SK-N-SH (cell line): ENCODE measurements around the gene DIS3L2. TPM values are rescaled to one million over a fixed set of nuclear protein-coding genes. Genes with fewer than 3 reads are reported as not detected.

Experiments
- CTCF ChIA-PET: fragments of 300-600, 350-600 bp; formaldehyde crosslinking; extraction: SDS; loops from one replicate; lab custom pipeline; 2021; lab: Yijun Ruan, JAX
- POLR2A ChIA-PET: fragments of 350-600 bp; sonication (Branson Sonifier 250); formaldehyde crosslinking; extraction: SDS; loops from one replicate; lab custom pipeline; 2020; ENCODE audit warnings: antibody characterized with exemption, inconsistent platforms; lab: Yijun Ruan, JAX
- DNase-seq: peaks from one replicate; pipeline ENCODE4 v3.0.0; 2012
- H2AFZ ChIP-seq: fragments of 200-600 bp; sonication (generic); 2 replicates; pipeline ENCODE4 v1.8.1; 2016; ENCODE audit warnings: antibody characterized with exemption, mild to moderate bottlenecking, low read depth
- H3F3A ChIP-seq: fragments of 200-600 bp; sonication (generic); replicated peaks from 2 replicates; pipeline ENCODE3; 2016; ENCODE audit warnings: antibody characterized with exemption, mild to moderate bottlenecking; ENCODE audit not compliant: insufficient read depth
- H3K27ac ChIP-seq, 2 experiments: fragments of 200-500 bp in 1 of 2; fragments of 200-600 bp in 1 of 2; sonication (Bioruptor generic) in 1 of 2; sonication (generic), shearing (Covaris generic) in 1 of 2; 2 replicates each; pipeline versions ENCODE4 v1.5.1 to v1.6.1; 2014 to 2016; ENCODE audit warnings: low read depth in 2 of 2, inconsistent platforms in 1 of 2, low read length in 1 of 2, mild to moderate bottlenecking in 1 of 2, mixed read lengths in 1 of 2
- H3K27me3 ChIP-seq: fragments of 200-600 bp; sonication (generic), shearing (Covaris generic); 2 replicates; pipeline ENCODE4 v1.6.1; 2016; ENCODE audit warnings: mixed run types; ENCODE audit not compliant: insufficient read depth
- H3K36me3 ChIP-seq, 2 experiments: fragments of 200-500 bp in 1 of 2; fragments of 200-600 bp in 1 of 2; sonication (Bioruptor generic) in 1 of 2; sonication (generic) in 1 of 2; replicated peaks in 1 of 2; 2 replicates each; pipeline versions ENCODE3 to v1.5.1; 2014 to 2016; ENCODE audit warnings: low read length in 1 of 2, mild to moderate bottlenecking in 1 of 2; ENCODE audit not compliant: insufficient read depth in 2 of 2, control insufficient read depth in 1 of 2
- H3K4me1 ChIP-seq, 2 experiments: fragments of 200-500 bp in 1 of 2; fragments of 200-600 bp in 1 of 2; sonication (Bioruptor generic) in 1 of 2; sonication (generic), shearing (Covaris generic) in 1 of 2; 2 replicates each; pipeline versions ENCODE4 v1.5.1 to v1.6.1; 2014 to 2016; ENCODE audit warnings: low read depth in 1 of 2, low read length in 1 of 2, mixed run types in 1 of 2; ENCODE audit not compliant: insufficient read depth in 2 of 2, control insufficient read depth in 1 of 2
- H3K4me2 ChIP-seq: fragments of 200-600 bp; sonication (generic), shearing (Covaris generic); 2 replicates; pipeline ENCODE4 v1.6.1; 2017; ENCODE audit warnings: mixed run types
- H3K4me3 ChIP-seq, 2 experiments: fragments of 200-500 bp in 1 of 2; fragments of 200-600 bp in 1 of 2; sonication (Bioruptor generic) in 1 of 2; sonication (generic), shearing (Covaris generic) in 1 of 2; 2 replicates each; pipeline versions ENCODE4 v1.5.1 to v1.8.1; 2014 to 2016; ENCODE audit warnings: low read depth in 2 of 2, inconsistent platforms in 1 of 2, low read length in 1 of 2, mild to moderate bottlenecking in 1 of 2, mixed read lengths in 1 of 2, moderate library complexity in 1 of 2
- H3K79me2 ChIP-seq: fragments of 200-600 bp; sonication (generic); 2 replicates; pipeline ENCODE4 v1.8.1; 2017; ENCODE audit warnings: mild to moderate bottlenecking; ENCODE audit not compliant: insufficient read depth
- H3K9ac ChIP-seq: fragments of 200-600 bp; sonication (generic); 2 replicates; pipeline ENCODE4 v1.6.1; 2017; ENCODE audit warnings: mixed run types
- H3K9me2 ChIP-seq: fragments of 200-600 bp; sonication (generic); 2 replicates; pipeline ENCODE4 v1.6.1; 2017; ENCODE audit warnings: mixed run types
- H3K9me3 ChIP-seq: fragments of 200-600 bp; sonication (generic); 2 replicates; pipeline ENCODE4 v1.6.1; 2017; ENCODE audit warnings: mixed run types, mild to moderate bottlenecking, moderate library complexity
- H4K20me1 ChIP-seq: fragments of 200-600 bp; sonication (generic); 2 replicates; pipeline ENCODE4 v1.6.1; 2017; ENCODE audit warnings: mild to moderate bottlenecking, mixed run types; ENCODE audit not compliant: insufficient read depth
- ELF1 ChIP-seq: IDR thresholded peaks from 2 replicates; pipeline ENCODE4 v1.4.0; 2012
- FOXM1 ChIP-seq: IDR thresholded peaks from 2 replicates; pipeline ENCODE4 v1.4.0; 2012; ENCODE audit warnings: low read depth, mild to moderate bottlenecking
- GABPA ChIP-seq: IDR thresholded peaks from 2 replicates; pipeline ENCODE4 v1.4.0; 2012; ENCODE audit warnings: low read depth, mild to moderate bottlenecking
- GATA2 ChIP-seq: sonication (generic); formaldehyde crosslinking; IDR thresholded peaks from 2 replicates; pipeline ENCODE4 v1.5.0; 2020; ENCODE audit warnings: mild to moderate bottlenecking, missing genetic modification reagents
- JUND ChIP-seq: IDR thresholded peaks from 2 replicates; pipeline ENCODE4 v1.4.0; 2012
- MEF2A ChIP-seq: IDR thresholded peaks from 2 replicates; pipeline ENCODE4 v1.4.0; 2012; ENCODE audit warnings: low read depth, borderline replicate concordance
- MXI1 ChIP-seq: IDR thresholded peaks from 2 replicates; pipeline ENCODE4 v1.6.1; 2012; ENCODE audit warnings: mild to moderate bottlenecking, low read depth, low read length, improper control_type of control experiment
- NFIC ChIP-seq: IDR thresholded peaks from 2 replicates; pipeline ENCODE4 v1.4.0; 2012; ENCODE audit warnings: borderline replicate concordance
- NRF1 ChIP-seq: IDR thresholded peaks from 2 replicates; pipeline ENCODE4 v1.6.1; 2012; ENCODE audit warnings: low read depth, mild to moderate bottlenecking, low read length
- POLR2AphosphoS5 ChIP-seq: IDR thresholded peaks from 2 replicates; pipeline ENCODE4 v1.6.1; 2012; ENCODE audit warnings: low read depth, low read length
- RAD21 ChIP-seq: IDR thresholded peaks from 2 replicates; pipeline ENCODE4 v1.6.1; 2012; ENCODE audit warnings: mild to moderate bottlenecking, low read length
- RFX5 ChIP-seq: IDR thresholded peaks from 2 replicates; pipeline ENCODE4 v1.6.1; 2012; ENCODE audit warnings: mild to moderate bottlenecking, improper control_type of control experiment, low read length
- SIN3A ChIP-seq: IDR thresholded peaks from 2 replicates; pipeline ENCODE4 v1.6.1; 2012; ENCODE audit warnings: low read depth, mild to moderate bottlenecking, low read length, moderate library complexity, borderline replicate concordance
- TCF12 ChIP-seq: IDR thresholded peaks from 2 replicates; pipeline ENCODE4 v1.4.0; 2012
- TEAD4 ChIP-seq: IDR thresholded peaks from 2 replicates; pipeline ENCODE4 v1.4.0; 2012; ENCODE audit warnings: mild to moderate bottlenecking, borderline replicate concordance; ENCODE audit not compliant: insufficient read depth
- YY1 ChIP-seq: IDR thresholded peaks from 2 replicates; pipeline ENCODE4 v1.4.0; 2012; ENCODE audit warnings: low read depth, mild to moderate bottlenecking
- WGBS: methylation state at CpG from one replicate; pipeline ENCODE4 v1.1.6; 2017; ENCODE audit warnings: low lambda C conversion rate; 5-methylcytosine and 5-hydroxymethylcytosine counted together
- polyA plus RNA-seq, 3 experiments: library from polyadenylated mRNA; depleted of rRNA; stranded (reverse); fragments of >200 nt; gene quantifications; 2 replicates each; pipeline ENCODE4 v1.2.3, GENCODE V29; 2012
- TF ChIP-seq, protein P1 (sequence below): fragments of 150-350 bp; IDR thresholded peaks from 2 replicates; pipeline ENCODE4 v1.6.1; 2017; ENCODE audit warnings: antibody characterized with exemption, low read length, low read depth, borderline replicate concordance
- TF ChIP-seq, protein P2 (sequence below): IDR thresholded peaks from 2 replicates; pipeline ENCODE4 v1.4.0; 2012; ENCODE audit warnings: low read depth
- TF ChIP-seq, protein P3 (sequence below): IDR thresholded peaks from 2 replicates; pipeline ENCODE4 v1.6.1; 2012; ENCODE audit warnings: mild to moderate bottlenecking, low read depth, low read length, moderate library complexity
- TF ChIP-seq, protein P4 (sequence below): fragments of 200-600 bp; sonication (generic); IDR thresholded peaks from 2 replicates; pipeline ENCODE4 v1.6.1; 2017; ENCODE audit warnings: antibody characterized with exemption, mild to moderate bottlenecking, moderate library complexity
- TF ChIP-seq, protein P5 (sequence below): IDR thresholded peaks from 2 replicates; pipeline ENCODE4 v1.4.0; 2012; ENCODE audit warnings: low read depth, borderline replicate concordance
- TF ChIP-seq, protein P6 (sequence below): IDR thresholded peaks from 2 replicates; pipeline ENCODE4; 2012

The DIS3L2 gene
- polyA plus RNA-seq, 1 of the 3 experiments (the other 2 are of a cell fraction) = 17.9 TPM

DNA sequence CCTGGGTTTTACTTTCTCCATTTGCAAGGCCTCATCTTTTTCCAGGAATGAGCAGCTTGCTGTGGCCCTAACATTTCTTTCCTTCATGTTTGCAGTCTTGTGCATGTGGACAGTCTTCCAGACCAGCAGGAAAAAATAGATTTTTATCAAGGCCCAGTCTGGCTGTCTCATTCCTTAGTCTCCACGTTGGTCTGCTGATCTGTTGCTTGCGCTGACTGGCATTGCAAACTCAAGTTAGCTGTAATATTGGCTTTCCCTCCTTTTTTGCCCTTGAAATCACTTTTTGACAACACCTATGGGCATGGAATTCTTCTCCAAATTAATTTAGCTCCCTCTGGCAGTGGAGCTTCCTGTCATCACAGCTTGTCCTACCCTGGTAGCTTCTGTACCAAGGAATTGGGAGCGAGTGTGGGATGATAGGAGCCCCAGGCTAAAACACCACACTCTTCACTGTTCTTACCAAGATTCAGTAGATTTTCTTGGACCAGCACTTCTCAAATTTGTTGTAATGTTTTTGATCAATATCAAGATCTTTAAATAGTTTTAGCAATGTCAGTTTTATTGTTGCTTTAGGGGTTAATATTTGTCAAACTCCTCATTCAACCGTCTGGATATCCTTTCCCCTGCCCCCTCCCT is 48.2 kb downstream of the DIS3L2 start (continued):
- TF ChIP-seq, protein P1, sequence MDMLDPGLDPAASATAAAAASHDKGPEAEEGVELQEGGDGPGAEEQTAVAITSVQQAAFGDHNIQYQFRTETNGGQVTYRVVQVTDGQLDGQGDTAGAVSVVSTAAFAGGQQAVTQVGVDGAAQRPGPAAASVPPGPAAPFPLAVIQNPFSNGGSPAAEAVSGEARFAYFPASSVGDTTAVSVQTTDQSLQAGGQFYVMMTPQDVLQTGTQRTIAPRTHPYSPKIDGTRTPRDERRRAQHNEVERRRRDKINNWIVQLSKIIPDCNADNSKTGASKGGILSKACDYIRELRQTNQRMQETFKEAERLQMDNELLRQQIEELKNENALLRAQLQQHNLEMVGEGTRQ = no peak
- TF ChIP-seq, protein P2, sequence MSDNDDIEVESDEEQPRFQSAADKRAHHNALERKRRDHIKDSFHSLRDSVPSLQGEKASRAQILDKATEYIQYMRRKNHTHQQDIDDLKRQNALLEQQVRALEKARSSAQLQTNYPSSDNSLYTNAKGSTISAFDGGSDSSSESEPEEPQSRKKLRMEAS = no peak

DNA sequence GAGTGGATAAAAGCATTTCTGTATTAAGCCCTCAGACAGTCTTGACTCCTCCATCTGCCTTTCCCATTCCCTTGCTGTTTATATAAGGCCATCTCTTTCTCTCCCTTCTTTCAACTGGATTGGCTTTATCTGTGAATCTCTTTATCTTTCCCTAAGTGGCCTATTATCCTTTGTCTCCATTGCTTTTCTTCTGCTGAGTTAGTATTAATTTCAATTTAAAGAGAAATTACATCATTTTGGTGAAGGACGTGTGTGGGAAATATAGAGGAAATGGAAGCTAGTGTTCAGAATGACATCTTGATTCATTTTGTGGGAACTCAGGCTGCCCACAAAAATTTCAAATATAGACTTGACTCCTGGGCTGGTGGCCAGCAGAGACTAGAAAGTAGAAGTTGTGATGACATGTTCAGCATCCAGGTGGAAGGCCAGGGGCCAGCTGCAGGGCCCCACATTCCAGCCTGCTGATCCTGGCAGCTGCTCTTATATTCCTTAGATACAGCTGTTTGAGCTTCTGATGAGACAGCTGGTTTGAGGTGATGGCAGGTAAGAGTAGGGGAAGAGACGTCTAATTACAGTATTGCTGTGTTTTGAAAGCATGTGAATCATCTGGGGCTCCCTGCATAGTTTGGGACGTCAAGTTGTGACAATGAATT is 52.3 kb downstream of the DIS3L2 start:
- CTCF ChIA-PET = no interaction called here
- peaks cover 16% of the 10 kb centered on the region for H3F3A ChIP-seq
- H2AFZ ChIP-seq = no peak overlapping the region
- H3K79me2 ChIP-seq = no peaks in the 10 kb centered on the region; the same call in 1 of the 2 replicates
- peaks cover 10 to 20% of the 10 kb centered on the region in 2 experiments for H3K36me3 ChIP-seq
- peak overlapping the region; percentile 62 to 85 for H3K27ac ChIP-seq
- H4K20me1 ChIP-seq = peaks cover 24% of the 10 kb centered on the region
- H3K4me2 ChIP-seq = peak overlapping the region; percentile 35; the same call in 1 of the 2 replicates
- peak overlapping the region; percentile 4; the same call in 1 of the 2 replicates for H3K9ac ChIP-seq
- 13% methylated on average over 3 of the region's 3 CpGs for WGBS
- no peak overlapping the region; a peak in 1 of 4 replicates for H3K4me3 ChIP-seq
- peaks cover 11 to 15% of the 10 kb centered on the region in 2 experiments for H3K4me1 ChIP-seq
- POLR2A ChIA-PET = no interaction called here
- DNase-seq = peak; percentile 5
- no peaks in the 10 kb centered on the region for H3K9me3 ChIP-seq
- no peaks in the 10 kb centered on the region for H3K27me3 ChIP-seq
- no peaks in the 10 kb centered on the region for H3K9me2 ChIP-seq
- peak; percentile 99 for TF ChIP-seq TCF12
- TF ChIP-seq YY1 = peak; percentile 54; the same call in 1 of the 2 replicates
- TF ChIP-seq, protein P2 = peak; percentile 62
- no peak for TF ChIP-seq NRF1
- TF ChIP-seq, protein P3, sequence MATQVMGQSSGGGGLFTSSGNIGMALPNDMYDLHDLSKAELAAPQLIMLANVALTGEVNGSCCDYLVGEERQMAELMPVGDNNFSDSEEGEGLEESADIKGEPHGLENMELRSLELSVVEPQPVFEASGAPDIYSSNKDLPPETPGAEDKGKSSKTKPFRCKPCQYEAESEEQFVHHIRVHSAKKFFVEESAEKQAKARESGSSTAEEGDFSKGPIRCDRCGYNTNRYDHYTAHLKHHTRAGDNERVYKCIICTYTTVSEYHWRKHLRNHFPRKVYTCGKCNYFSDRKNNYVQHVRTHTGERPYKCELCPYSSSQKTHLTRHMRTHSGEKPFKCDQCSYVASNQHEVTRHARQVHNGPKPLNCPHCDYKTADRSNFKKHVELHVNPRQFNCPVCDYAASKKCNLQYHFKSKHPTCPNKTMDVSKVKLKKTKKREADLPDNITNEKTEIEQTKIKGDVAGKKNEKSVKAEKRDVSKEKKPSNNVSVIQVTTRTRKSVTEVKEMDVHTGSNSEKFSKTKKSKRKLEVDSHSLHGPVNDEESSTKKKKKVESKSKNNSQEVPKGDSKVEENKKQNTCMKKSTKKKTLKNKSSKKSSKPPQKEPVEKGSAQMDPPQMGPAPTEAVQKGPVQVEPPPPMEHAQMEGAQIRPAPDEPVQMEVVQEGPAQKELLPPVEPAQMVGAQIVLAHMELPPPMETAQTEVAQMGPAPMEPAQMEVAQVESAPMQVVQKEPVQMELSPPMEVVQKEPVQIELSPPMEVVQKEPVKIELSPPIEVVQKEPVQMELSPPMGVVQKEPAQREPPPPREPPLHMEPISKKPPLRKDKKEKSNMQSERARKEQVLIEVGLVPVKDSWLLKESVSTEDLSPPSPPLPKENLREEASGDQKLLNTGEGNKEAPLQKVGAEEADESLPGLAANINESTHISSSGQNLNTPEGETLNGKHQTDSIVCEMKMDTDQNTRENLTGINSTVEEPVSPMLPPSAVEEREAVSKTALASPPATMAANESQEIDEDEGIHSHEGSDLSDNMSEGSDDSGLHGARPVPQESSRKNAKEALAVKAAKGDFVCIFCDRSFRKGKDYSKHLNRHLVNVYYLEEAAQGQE = peak; percentile 51; the same call in 1 of the 2 replicates
- no peak for TF ChIP-seq ELF1
- TF ChIP-seq, protein P4, sequence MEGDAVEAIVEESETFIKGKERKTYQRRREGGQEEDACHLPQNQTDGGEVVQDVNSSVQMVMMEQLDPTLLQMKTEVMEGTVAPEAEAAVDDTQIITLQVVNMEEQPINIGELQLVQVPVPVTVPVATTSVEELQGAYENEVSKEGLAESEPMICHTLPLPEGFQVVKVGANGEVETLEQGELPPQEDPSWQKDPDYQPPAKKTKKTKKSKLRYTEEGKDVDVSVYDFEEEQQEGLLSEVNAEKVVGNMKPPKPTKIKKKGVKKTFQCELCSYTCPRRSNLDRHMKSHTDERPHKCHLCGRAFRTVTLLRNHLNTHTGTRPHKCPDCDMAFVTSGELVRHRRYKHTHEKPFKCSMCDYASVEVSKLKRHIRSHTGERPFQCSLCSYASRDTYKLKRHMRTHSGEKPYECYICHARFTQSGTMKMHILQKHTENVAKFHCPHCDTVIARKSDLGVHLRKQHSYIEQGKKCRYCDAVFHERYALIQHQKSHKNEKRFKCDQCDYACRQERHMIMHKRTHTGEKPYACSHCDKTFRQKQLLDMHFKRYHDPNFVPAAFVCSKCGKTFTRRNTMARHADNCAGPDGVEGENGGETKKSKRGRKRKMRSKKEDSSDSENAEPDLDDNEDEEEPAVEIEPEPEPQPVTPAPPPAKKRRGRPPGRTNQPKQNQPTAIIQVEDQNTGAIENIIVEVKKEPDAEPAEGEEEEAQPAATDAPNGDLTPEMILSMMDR = no peak
- TF ChIP-seq RFX5 = no peak
- TF ChIP-seq JUND = peak; percentile 87
- TF ChIP-seq FOXM1 = peak; percentile 77; the same call in 1 of the 2 replicates
- TF ChIP-seq TEAD4 = peak; percentile 95
- TF ChIP-seq GABPA = no peak; the same call in 1 of the 2 replicates
- TF ChIP-seq, protein P5, sequence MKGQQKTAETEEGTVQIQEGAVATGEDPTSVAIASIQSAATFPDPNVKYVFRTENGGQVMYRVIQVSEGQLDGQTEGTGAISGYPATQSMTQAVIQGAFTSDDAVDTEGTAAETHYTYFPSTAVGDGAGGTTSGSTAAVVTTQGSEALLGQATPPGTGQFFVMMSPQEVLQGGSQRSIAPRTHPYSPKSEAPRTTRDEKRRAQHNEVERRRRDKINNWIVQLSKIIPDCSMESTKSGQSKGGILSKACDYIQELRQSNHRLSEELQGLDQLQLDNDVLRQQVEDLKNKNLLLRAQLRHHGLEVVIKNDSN = no peak
- TF ChIP-seq NFIC = peak; percentile 97
- TF ChIP-seq, protein P6, sequence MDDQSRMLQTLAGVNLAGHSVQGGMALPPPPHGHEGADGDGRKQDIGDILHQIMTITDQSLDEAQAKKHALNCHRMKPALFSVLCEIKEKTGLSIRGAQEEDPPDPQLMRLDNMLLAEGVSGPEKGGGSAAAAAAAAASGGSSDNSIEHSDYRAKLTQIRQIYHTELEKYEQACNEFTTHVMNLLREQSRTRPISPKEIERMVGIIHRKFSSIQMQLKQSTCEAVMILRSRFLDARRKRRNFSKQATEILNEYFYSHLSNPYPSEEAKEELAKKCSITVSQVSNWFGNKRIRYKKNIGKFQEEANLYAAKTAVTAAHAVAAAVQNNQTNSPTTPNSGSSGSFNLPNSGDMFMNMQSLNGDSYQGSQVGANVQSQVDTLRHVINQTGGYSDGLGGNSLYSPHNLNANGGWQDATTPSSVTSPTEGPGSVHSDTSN = peak; percentile 96
- peak; percentile 84 for TF ChIP-seq POLR2AphosphoS5
- TF ChIP-seq GATA2 (CRISPR knock-in tag) = no peak
- peak; percentile 71; the same call in 1 of the 2 replicates for TF ChIP-seq SIN3A
- peak; percentile 82; the same call in 1 of the 2 replicates for TF ChIP-seq MEF2A
- no peak for TF ChIP-seq RAD21
- no peak for TF ChIP-seq MXI1
